ENCODE measurements around the gene CUL1. TPM values are rescaled to one million over a fixed set of nuclear protein-coding genes. Genes with fewer than 3 reads are reported as not detected.

The CUL1 gene
- total and polyA plus RNA-seq, 7 donors = 24.0 to 72.8 (median 53.9) TPM

GRCh38 chr7:148712678-148713329, 14.1 kb downstream of the CUL1 start:
- H3K27ac ChIP-seq = no peak overlapping the region
- H3K36me3 ChIP-seq = no peaks in the 10 kb centered on the region
- TF ChIP-seq POLR2AphosphoS5 (IDR thresholded peaks at IDR 0.05) (no peak), EP300 (IDR thresholded peaks at IDR 0.05) (no peak), POLR2A (IDR thresholded peaks at IDR 0.05) (no peak)
- TF ChIP-seq, protein P1, sequence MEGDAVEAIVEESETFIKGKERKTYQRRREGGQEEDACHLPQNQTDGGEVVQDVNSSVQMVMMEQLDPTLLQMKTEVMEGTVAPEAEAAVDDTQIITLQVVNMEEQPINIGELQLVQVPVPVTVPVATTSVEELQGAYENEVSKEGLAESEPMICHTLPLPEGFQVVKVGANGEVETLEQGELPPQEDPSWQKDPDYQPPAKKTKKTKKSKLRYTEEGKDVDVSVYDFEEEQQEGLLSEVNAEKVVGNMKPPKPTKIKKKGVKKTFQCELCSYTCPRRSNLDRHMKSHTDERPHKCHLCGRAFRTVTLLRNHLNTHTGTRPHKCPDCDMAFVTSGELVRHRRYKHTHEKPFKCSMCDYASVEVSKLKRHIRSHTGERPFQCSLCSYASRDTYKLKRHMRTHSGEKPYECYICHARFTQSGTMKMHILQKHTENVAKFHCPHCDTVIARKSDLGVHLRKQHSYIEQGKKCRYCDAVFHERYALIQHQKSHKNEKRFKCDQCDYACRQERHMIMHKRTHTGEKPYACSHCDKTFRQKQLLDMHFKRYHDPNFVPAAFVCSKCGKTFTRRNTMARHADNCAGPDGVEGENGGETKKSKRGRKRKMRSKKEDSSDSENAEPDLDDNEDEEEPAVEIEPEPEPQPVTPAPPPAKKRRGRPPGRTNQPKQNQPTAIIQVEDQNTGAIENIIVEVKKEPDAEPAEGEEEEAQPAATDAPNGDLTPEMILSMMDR (IDR thresholded peaks at IDR 0.05) = no peak
- WGBS, 2 donors = 81 to 82% methylated on average over 4 of the region's 4 CpGs
- H3K27me3 ChIP-seq = no peaks in the 10 kb centered on the region
- H3K9me3 ChIP-seq = no peaks in the 10 kb centered on the region
- peaks cover 0 to 84% (median 50%) of the 10 kb centered on the region in 4 donors for H3K4me1 ChIP-seq
- no peak for DNase-seq
- intact Hi-C loops (cut with DNase I) = no loop called here
- H3K4me3 ChIP-seq = no peak overlapping the region

DNA sequence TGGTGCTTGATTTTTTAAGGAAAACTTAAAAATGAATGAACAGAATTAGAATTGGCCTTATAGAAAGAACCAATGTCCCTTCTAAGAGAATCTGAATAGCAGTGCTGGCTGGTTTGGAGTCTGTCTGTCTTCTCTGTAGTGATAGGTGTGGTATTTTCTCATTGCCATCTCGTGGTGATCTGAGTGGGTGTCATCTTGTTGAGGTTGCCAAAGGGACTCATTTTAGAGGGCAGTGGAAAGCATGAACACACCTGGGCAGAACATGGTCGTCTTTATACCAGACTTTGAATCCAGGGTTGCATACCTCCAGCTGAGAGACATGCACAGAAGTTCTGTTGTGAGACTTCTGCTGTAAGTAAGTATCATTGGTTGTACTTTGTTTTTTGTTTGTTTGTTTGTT, 15.8 kb downstream of the CUL1 start:
- H3K36me3 ChIP-seq = no peaks in the 10 kb centered on the region
- no peaks in the 10 kb centered on the region for H3K27me3 ChIP-seq
- no peak for DNase-seq
- intact Hi-C loops (cut with DNase I) = no loop called here
- TF ChIP-seq, protein P1 (IDR thresholded peaks at IDR 0.05) = no peak
- TF ChIP-seq EP300 (IDR thresholded peaks at IDR 0.05) = no peak
- no peak for TF ChIP-seq POLR2AphosphoS5 (IDR thresholded peaks at IDR 0.05)
- no peak for TF ChIP-seq POLR2A (IDR thresholded peaks at IDR 0.05)
- peaks cover 0 to 83% (median 51%) of the 10 kb centered on the region in 4 donors for H3K4me1 ChIP-seq
- H3K27ac ChIP-seq = no peak overlapping the region
- 76 to 77% methylated on average over 2 of the region's 2 CpGs for WGBS, 2 donors
- no peaks in the 10 kb centered on the region for H3K9me3 ChIP-seq
- H3K4me3 ChIP-seq = no peak overlapping the region

DNA sequence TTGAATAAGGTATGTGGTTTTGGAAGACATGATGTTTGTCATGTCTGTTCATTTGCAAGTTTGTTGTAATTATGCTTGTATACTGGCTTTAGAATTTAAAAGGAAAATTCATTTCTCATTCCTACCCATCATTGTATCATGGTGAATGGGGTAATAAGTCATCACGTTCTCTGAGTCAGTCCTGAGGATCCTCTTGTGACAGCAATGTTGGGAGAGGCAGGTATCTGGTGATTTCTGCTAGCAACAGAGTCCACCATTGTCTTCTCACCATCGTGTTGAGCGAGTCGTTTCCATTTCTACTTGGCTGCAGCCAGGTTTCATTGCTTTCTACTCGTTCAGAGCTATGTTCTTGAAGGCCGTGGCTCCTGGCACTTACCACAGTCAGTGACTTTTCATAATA, 16.3 kb downstream of the CUL1 start:
- Histone ChIP-seq H3K9me3 (no peaks in the 10 kb centered on the region), H3K27ac (no peak overlapping the region), H3K36me3 (no peaks in the 10 kb centered on the region), H3K4me1 (peaks cover 0 to 85% (median 54%) of the 10 kb centered on the region in 4 donors), H3K4me3 (no peak overlapping the region), H3K27me3 (no peaks in the 10 kb centered on the region)
- WGBS, 2 donors = 91 to 93% methylated on average over 6 of the region's 6 CpGs
- intact Hi-C loops (cut with DNase I) = no loop called here
- DNase-seq = no peak
- TF ChIP-seq, protein P1 (IDR thresholded peaks at IDR 0.05) = no peak

- DNase-seq = no peak
- WGBS, 2 donors = 97 to 98% methylated on average over 12 of the region's 12 CpGs
- Histone ChIP-seq H3K27me3 (no peaks in the 10 kb centered on the region), H3K4me3 (no peak overlapping the region), H3K36me3 (no peaks in the 10 kb centered on the region), H3K4me1 (peaks cover 0 to 94% (median 66%) of the 10 kb centered on the region in 4 donors), H3K27ac (no peak overlapping the region), H3K9me3 (no peaks in the 10 kb centered on the region)
- intact Hi-C loops (cut with DNase I) = no loop called here
- TF ChIP-seq POLR2A (IDR thresholded peaks at IDR 0.05) (no peak), EP300 (IDR thresholded peaks at IDR 0.05) (no peak), POLR2AphosphoS5 (IDR thresholded peaks at IDR 0.05) (no peak)
- TF ChIP-seq, protein P1 (IDR thresholded peaks at IDR 0.05) = no peak
Measured at GRCh38 chr7:148717266-148717793, 18.6 kb downstream of the CUL1 start.

DNA sequence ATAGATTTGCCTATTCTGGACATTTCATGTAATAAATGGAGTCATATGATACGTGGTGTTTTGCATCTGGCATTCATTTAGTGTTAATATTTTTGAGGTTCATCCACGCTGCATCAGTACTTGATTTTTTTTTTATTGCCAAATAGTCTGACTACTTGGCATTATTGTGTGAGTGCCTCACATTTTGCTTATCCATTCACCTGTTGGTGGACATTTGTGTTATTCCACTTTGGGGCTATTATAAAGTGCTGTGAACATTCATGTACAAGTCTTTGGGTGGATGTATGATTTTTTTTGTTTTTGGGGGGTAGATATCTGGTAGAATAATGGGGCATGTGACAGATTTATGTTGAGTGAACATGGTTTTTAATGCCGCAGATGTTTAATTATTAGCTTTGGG, 19.7 kb downstream of the CUL1 start:
- H3K36me3 ChIP-seq = no peaks in the 10 kb centered on the region
- H3K27ac ChIP-seq = no peak overlapping the region
- WGBS, 2 donors = 92 to 93% methylated on average over 3 of the region's 3 CpGs
- no peak for DNase-seq
- H3K27me3 ChIP-seq = no peaks in the 10 kb centered on the region
- intact Hi-C loops (cut with DNase I) = no loop called here
- peaks cover 0 to 94% (median 66%) of the 10 kb centered on the region in 4 donors for H3K4me1 ChIP-seq
- TF ChIP-seq, protein P1 (IDR thresholded peaks at IDR 0.05) = no peak
- no peak for TF ChIP-seq POLR2A (IDR thresholded peaks at IDR 0.05)
- TF ChIP-seq POLR2AphosphoS5 (IDR thresholded peaks at IDR 0.05) = no peak
- no peak for TF ChIP-seq EP300 (IDR thresholded peaks at IDR 0.05)
- H3K4me3 ChIP-seq = no peak overlapping the region
- H3K9me3 ChIP-seq = no peaks in the 10 kb centered on the region

Data from sigmoid colon (tissue), 7 donors.